Glutamatergic neuron (in vitro differentiated cells): ENCODE data around the gene RMI2. TPM values are rescaled to one million over a fixed set of nuclear protein-coding genes. Genes with fewer than 3 reads are reported as not detected.

Experiments used
- DNase-seq: peaks from one replicate; pipeline ENCODE4 v3.0.0; 2022
- H3K27ac Mint-ChIP-seq: one replicate; pipeline ENCODE4 v1.8.0; 2020; ENCODE audit warnings: mild to moderate bottlenecking, mixed read lengths, inconsistent platforms; ENCODE audit not compliant: unreplicated experiment
- H3K27me3 Mint-ChIP-seq: one replicate; pipeline ENCODE4 v1.8.0; 2020; ENCODE audit warnings: mild to moderate bottlenecking, moderate library complexity, mixed read lengths, inconsistent platforms; ENCODE audit not compliant: unreplicated experiment
- H3K36me3 Mint-ChIP-seq: one replicate; pipeline ENCODE4 v1.8.0; 2020; ENCODE audit warnings: mild to moderate bottlenecking, mixed read lengths, inconsistent platforms; ENCODE audit not compliant: unreplicated experiment
- H3K4me1 Mint-ChIP-seq: one replicate; pipeline ENCODE4 v1.8.0; 2020; ENCODE audit warnings: mild to moderate bottlenecking, low read depth, mixed read lengths, inconsistent platforms; ENCODE audit not compliant: unreplicated experiment
- H3K4me3 Mint-ChIP-seq: one replicate; pipeline ENCODE4 v1.8.0; 2020; ENCODE audit warnings: mild to moderate bottlenecking, mixed read lengths, inconsistent platforms; ENCODE audit not compliant: unreplicated experiment
- H3K9me3 Mint-ChIP-seq: one replicate; pipeline ENCODE4 v1.8.0; 2020; ENCODE audit warnings: mild to moderate bottlenecking, moderate library complexity, mixed read lengths, inconsistent platforms; ENCODE audit not compliant: unreplicated experiment
- CTCF ChIP-seq: fragments of 200-600 bp; sonication (generic); IDR thresholded peaks from one replicate; pipeline ENCODE4 v1.5.0; 2021; ENCODE audit not compliant: partially characterized antibody, unreplicated experiment
- total RNA-seq: library from RNA; stranded (reverse); fragmentation: NEBNext Ultra II Directional; extraction: Animal tissue kit (Norgen Biotek cat#: 25700); gene quantifications from one replicate; pipeline ENCODE4 v1.2.1, GENCODE V29; 2021; ENCODE audit not compliant: unreplicated experiment

The RMI2 gene
- total RNA-seq, 1 donor from 2014 or later = 4.2 TPM

- DNase-seq = no peak
- H3K4me3 Mint-ChIP-seq = no peak overlapping the region
- H3K36me3 Mint-ChIP-seq = no peaks in the 10 kb centered on the region
- no peak for TF ChIP-seq CTCF
- peaks cover 2% of the 10 kb centered on the region for H3K4me1 Mint-ChIP-seq
- peaks cover 1% of the 10 kb centered on the region for H3K9me3 Mint-ChIP-seq
- peaks cover 1% of the 10 kb centered on the region for H3K27me3 Mint-ChIP-seq
- H3K27ac Mint-ChIP-seq = no peak overlapping the region
These were observed 38.1 kb upstream of the RMI2 start for GRCh38 chr16:11306997-11307638.

- Mint-ChIP-seq H3K9me3 (peaks cover 1% of the 10 kb centered on the region), H3K4me3 (no peak overlapping the region), H3K4me1 (peaks cover 3% of the 10 kb centered on the region), H3K27me3 (peaks cover 1% of the 10 kb centered on the region), H3K36me3 (no peaks in the 10 kb centered on the region), H3K27ac (no peak overlapping the region)
- no peak for DNase-seq
- TF ChIP-seq CTCF = no peak
These were observed 37.4 kb upstream of the RMI2 start for GRCh38 chr16:11307639-11308492.

GRCh38 chr16:11308493-11309283 lies 36.6 kb upstream of the RMI2 start:
- peaks cover 1% of the 10 kb centered on the region for H3K9me3 Mint-ChIP-seq
- H3K27me3 Mint-ChIP-seq = peaks cover 2% of the 10 kb centered on the region
- H3K4me1 Mint-ChIP-seq = peaks cover 4% of the 10 kb centered on the region
- no peaks in the 10 kb centered on the region for H3K36me3 Mint-ChIP-seq
- no peak overlapping the region for H3K27ac Mint-ChIP-seq
- no peak for DNase-seq
- H3K4me3 Mint-ChIP-seq = no peak overlapping the region
- no peak for TF ChIP-seq CTCF

- DNase-seq = no peak
- peaks cover 1% of the 10 kb centered on the region for H3K9me3 Mint-ChIP-seq
- no peaks in the 10 kb centered on the region for H3K36me3 Mint-ChIP-seq
- H3K27ac Mint-ChIP-seq = no peak overlapping the region
- no peak overlapping the region for H3K4me3 Mint-ChIP-seq
- H3K27me3 Mint-ChIP-seq = peaks cover 3% of the 10 kb centered on the region
- peaks cover 4% of the 10 kb centered on the region for H3K4me1 Mint-ChIP-seq
- TF ChIP-seq CTCF = no peak
These were observed 35.2 kb upstream of the RMI2 start for GRCh38 chr16:11309895-11310633.
